Progenitor cell of endocrine pancreas (in vitro differentiated cells): Measurements from ENCODE around the gene PAK2. TPM values are rescaled to one million over a fixed set of nuclear protein-coding genes. Genes with fewer than 3 reads are reported as not detected.

Source experiments
- DNase-seq: peaks from one replicate; pipeline ENCODE4 v3.0.0; 2021; ENCODE audit warnings: low spot score; ENCODE audit not compliant: unreplicated experiment
- H3K27ac Mint-ChIP-seq: 2 replicates; pipeline ENCODE4 v1.8.0; 2021; ENCODE audit warnings: mild to moderate bottlenecking, moderate library complexity, mixed read lengths
- H3K27me3 Mint-ChIP-seq: 2 replicates; pipeline ENCODE4 v1.8.0; 2021; ENCODE audit warnings: mixed read lengths
- H3K36me3 Mint-ChIP-seq: 2 replicates; pipeline ENCODE4 v1.8.0; 2022; ENCODE audit warnings: mixed read lengths; ENCODE audit not compliant: insufficient read depth
- H3K4me1 Mint-ChIP-seq: 2 replicates; pipeline ENCODE4 v1.8.0; 2021; ENCODE audit warnings: low read depth, mixed read lengths
- H3K4me3 Mint-ChIP-seq: 2 replicates; pipeline ENCODE4 v1.8.0; 2021; ENCODE audit warnings: low read depth, mild to moderate bottlenecking, moderate library complexity, mixed read lengths
- H3K9me3 Mint-ChIP-seq: 2 replicates; pipeline ENCODE4 v1.8.0; 2021; ENCODE audit warnings: low read depth, mixed read lengths
- total RNA-seq: library from RNA; stranded (reverse); gene quantifications from 2 replicates; pipeline ENCODE4 v1.2.1, GENCODE V29; 2021
- TF ChIP-seq, protein P1 (sequence below): fragments of 200-600 bp; sonication (generic); IDR thresholded peaks from one replicate; pipeline ENCODE4 v1.5.0; 2021; ENCODE audit warnings: antibody characterized with exemption, mild to moderate bottlenecking; ENCODE audit not compliant: unreplicated experiment

PAK2 gene
- total RNA-seq, 1 donor from 2014 or later = 72.1 TPM

DNA sequence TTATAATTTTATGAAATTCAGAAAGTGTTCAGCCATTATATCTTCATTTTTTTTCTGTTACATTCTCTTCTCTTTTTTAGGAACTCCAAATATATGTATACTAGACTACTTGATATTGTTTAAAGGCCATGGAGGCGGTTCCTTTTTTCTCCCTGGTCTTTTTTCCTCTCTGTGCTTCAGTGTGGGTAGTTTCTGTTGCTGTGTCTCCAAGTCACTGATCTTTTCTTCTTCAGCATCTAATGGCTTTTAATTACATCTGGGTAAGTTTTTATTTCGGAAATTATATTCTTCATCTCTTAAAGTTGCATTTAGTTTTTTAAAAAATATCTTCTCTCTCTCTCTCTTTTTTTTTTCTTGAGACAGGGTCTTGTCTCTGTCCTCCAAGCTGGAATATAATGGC is 18.6 kb upstream of the PAK2 start:
- peaks cover 29% of the 10 kb centered on the region for H3K36me3 Mint-ChIP-seq
- H3K4me3 Mint-ChIP-seq = no peak overlapping the region
- no peaks in the 10 kb centered on the region for H3K27me3 Mint-ChIP-seq
- H3K27ac Mint-ChIP-seq = no peak overlapping the region
- TF ChIP-seq, protein P1, sequence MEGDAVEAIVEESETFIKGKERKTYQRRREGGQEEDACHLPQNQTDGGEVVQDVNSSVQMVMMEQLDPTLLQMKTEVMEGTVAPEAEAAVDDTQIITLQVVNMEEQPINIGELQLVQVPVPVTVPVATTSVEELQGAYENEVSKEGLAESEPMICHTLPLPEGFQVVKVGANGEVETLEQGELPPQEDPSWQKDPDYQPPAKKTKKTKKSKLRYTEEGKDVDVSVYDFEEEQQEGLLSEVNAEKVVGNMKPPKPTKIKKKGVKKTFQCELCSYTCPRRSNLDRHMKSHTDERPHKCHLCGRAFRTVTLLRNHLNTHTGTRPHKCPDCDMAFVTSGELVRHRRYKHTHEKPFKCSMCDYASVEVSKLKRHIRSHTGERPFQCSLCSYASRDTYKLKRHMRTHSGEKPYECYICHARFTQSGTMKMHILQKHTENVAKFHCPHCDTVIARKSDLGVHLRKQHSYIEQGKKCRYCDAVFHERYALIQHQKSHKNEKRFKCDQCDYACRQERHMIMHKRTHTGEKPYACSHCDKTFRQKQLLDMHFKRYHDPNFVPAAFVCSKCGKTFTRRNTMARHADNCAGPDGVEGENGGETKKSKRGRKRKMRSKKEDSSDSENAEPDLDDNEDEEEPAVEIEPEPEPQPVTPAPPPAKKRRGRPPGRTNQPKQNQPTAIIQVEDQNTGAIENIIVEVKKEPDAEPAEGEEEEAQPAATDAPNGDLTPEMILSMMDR = no peak
- H3K9me3 Mint-ChIP-seq = peaks cover 11% of the 10 kb centered on the region
- DNase-seq = no peak
- no peaks in the 10 kb centered on the region for H3K4me1 Mint-ChIP-seq

DNA sequence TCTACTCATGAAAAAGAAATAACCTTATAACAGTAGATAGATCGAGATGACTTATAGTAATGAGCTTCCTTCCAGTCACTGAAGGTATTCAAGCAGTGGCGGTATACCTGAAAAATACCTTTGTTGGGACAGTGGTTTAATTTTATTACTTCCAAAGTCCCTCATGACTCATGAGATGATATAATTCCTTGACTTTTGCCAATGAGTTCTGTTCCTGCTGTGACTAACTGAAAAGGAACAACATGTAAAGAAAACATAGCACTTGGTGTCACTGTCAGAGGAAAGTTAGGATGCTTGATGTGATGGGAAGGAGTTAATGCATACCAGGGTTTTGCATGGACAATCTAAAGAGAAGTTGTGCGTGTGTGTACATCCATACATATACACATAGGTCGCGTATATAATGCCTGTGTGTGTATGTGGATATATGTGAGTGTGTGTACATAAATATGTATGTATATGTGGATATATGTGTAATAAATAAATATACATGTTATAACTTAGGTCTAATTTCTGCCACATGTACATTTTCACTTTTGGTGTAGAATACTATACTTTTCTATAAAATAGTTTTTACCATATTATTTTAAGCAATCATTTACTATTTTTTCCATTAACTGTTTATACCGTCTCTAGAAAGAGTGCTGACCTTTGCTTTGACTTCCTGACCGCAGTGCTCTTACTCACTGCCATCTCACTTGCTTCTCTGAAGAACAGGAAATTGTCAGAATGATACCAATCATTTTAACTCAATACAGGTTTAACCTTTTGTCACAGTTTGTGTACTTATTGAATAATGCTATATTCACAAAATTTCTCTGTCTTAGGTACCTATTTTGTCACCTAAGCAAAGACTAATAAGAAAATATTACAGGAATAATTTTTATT is 12.6 kb upstream of the PAK2 start:
- H3K36me3 Mint-ChIP-seq = peaks cover 17% of the 10 kb centered on the region
- no peaks in the 10 kb centered on the region for H3K4me1 Mint-ChIP-seq
- DNase-seq = no peak
- no peak overlapping the region for H3K27ac Mint-ChIP-seq
- TF ChIP-seq, protein P1 = no peak
- H3K4me3 Mint-ChIP-seq = no peak overlapping the region
- H3K9me3 Mint-ChIP-seq = no peaks in the 10 kb centered on the region
- no peaks in the 10 kb centered on the region for H3K27me3 Mint-ChIP-seq

DNA sequence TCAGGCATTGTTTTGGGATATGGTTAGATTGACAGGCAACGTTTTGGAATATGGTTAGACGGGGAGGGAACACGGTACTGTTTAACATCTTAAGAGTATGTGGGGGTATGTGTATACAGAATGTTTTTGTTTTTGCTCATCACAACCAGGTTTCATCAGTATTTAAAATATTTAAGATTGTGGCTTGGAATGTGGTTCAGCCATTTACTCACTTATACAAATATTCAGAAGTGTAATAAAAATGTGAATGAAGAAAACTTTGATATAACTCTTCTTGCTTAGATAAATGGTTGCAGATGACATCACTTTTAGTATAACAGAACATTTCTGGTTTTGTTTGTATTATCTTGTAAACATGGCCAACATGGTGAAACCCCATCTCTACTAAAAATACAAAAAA is 3.9 kb upstream of the PAK2 start:
- no peaks in the 10 kb centered on the region for H3K4me1 Mint-ChIP-seq
- H3K4me3 Mint-ChIP-seq = no peak overlapping the region
- DNase-seq = no peak
- H3K27me3 Mint-ChIP-seq = no peaks in the 10 kb centered on the region
- peaks cover 5% of the 10 kb centered on the region for H3K9me3 Mint-ChIP-seq
- no peak overlapping the region for H3K27ac Mint-ChIP-seq
- TF ChIP-seq, protein P1 = no peak
- H3K36me3 Mint-ChIP-seq = peaks cover 17% of the 10 kb centered on the region

DNA sequence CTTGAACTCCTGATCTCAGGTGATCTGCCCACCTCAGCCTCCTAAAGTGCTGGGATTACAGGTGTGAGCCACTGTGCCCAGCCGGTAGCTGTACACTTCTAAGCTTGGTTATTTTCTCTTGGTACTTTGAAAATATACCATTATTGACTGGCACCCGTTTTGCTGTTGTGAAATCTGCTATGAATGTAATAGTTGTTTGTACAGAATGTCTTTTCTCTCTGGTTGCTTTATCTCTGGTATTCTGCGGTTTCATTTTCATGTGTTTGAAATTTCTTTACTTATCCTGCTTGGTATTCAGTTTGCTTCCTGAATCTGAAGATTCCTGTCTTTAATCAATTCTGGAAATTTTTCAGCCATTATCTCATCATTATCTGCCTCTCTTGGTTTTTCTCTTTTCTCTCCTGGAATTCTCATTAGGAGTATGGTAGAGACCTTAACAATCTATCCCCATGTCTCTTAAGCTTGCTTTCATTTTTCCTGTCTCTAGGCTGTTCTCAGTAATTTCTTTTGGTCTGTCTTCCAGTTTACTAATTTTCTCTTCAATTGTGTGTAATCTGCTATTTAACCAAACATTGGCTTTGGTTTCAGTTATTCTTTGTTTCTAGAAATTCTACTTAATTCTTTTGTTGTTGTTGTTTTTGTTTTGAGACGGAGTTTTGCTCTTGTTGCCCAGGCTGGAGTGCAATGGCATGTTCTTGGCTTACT is 2.8 kb upstream of the PAK2 start:
- no peak overlapping the region for H3K4me3 Mint-ChIP-seq
- DNase-seq = no peak
- peaks cover 16% of the 10 kb centered on the region for H3K36me3 Mint-ChIP-seq
- peaks cover 10% of the 10 kb centered on the region for H3K4me1 Mint-ChIP-seq
- H3K9me3 Mint-ChIP-seq = peaks cover 5% of the 10 kb centered on the region
- peak overlapping the region; percentile 53 for H3K27ac Mint-ChIP-seq
- H3K27me3 Mint-ChIP-seq = no peaks in the 10 kb centered on the region
- TF ChIP-seq, protein P1 = no peak

DNA sequence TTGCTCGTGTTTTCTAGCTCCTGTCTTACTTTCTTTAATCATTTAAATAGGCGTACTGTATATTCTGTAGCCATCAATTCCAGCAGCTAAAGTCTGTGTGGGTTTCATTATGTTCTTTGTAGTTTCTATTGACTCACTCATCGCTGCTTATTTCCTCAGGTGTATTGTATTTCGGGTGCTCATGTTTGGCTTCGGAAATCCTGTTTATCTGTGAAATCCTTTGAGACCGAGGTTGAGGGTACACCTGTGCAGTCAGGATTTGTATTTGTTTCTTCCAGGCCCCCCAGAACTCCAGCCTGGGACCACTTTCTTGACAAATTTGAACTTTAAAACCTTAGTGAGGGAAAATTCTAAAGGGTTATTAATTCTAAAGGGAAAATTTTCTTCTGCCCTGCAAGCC is 2.0 kb upstream of the PAK2 start:
- TF ChIP-seq, protein P1 = no peak
- Mint-ChIP-seq H3K9me3 (peaks cover 5% of the 10 kb centered on the region), H3K36me3 (peaks cover 16% of the 10 kb centered on the region), H3K4me1 (peaks cover 10% of the 10 kb centered on the region), H3K4me3 (no peak overlapping the region), H3K27me3 (no peaks in the 10 kb centered on the region), H3K27ac (peak overlapping the region; percentile 52)
- no peak for DNase-seq
